ENCODE measurements around the gene SIVA1. TPM values are rescaled to one million over a fixed set of nuclear protein-coding genes. Genes with fewer than 3 reads are reported as not detected.

Gene SIVA1
- total RNA-seq, 1 donor: 67.8 TPM

DNA sequence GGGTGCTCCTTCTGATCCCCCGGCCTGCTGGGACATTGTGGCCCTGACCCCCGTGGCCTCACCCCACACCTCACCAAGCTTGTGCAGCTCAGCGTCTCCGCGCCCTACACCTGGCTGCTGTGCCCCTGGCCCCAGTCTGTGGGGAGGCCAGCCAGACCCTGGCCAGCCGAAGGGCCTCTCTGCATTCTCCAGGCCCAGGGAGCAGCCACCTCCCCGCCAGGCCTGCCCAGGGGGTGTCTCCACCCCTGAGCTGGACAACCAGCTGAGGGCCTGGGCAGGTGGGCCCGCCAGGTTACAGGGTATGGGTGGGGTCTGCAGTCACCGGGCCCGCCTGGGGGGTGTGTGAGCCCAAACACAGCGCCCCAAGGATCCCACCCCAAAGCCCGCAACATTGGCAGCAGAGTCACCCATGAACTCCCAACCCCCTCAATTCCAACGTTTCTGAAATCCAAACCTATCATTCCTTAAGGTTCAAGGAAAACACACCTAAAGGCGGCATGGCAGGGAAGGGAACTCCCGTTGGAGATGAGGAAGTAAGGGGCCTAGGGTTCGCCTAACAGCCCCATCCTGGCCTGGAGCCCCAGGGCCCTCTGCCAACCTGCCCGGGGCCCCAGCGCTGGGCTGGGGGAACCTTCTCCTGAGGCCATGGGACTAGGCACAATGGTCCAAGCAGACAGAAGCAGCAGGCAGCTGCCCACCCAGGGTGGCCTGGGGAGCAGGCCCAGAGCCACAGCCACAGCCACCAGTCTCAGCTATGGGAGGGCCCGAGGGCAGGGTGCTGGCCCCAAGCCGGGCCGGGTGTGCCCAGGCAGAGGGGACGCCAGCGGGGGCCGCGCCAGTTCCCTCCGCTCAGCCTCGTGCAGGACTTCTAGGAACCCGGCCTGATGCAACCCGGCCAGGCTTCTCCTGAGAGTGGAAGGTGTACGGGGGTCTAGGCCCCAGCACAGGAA is 34.1 kb downstream of the SIVA1 start:
- TF ChIP-seq, protein P1, sequence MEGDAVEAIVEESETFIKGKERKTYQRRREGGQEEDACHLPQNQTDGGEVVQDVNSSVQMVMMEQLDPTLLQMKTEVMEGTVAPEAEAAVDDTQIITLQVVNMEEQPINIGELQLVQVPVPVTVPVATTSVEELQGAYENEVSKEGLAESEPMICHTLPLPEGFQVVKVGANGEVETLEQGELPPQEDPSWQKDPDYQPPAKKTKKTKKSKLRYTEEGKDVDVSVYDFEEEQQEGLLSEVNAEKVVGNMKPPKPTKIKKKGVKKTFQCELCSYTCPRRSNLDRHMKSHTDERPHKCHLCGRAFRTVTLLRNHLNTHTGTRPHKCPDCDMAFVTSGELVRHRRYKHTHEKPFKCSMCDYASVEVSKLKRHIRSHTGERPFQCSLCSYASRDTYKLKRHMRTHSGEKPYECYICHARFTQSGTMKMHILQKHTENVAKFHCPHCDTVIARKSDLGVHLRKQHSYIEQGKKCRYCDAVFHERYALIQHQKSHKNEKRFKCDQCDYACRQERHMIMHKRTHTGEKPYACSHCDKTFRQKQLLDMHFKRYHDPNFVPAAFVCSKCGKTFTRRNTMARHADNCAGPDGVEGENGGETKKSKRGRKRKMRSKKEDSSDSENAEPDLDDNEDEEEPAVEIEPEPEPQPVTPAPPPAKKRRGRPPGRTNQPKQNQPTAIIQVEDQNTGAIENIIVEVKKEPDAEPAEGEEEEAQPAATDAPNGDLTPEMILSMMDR (IDR thresholded peaks at IDR 0.05; ENCODE audit: insufficient read depth, low read depth, low read length): no peak
- DNase-seq (ENCODE audit: low read depth): no peak
- H3K4me3 ChIP-seq (ENCODE audit: low read depth, low read length): no peak overlapping the region

DNA sequence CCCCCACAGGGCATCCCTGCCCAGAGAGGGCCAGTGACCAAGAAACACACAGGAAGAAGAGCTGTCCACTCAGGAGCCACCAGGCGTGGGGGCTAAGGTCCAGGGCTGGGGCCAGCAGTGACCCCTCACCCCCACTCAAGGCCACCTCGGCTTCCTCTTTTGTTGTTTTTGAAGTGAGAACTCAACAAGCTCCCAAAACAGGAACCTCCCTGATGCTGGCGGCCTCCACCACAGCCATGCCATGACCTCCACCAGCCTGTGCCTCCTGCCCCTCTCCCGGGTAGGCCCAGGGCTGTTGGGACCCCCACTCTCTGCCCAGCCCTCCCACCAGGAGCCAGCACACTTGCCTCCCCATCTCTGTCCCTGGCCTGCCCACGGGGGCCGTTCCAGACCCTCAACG is 34.8 kb downstream of the SIVA1 start:
- H3K4me3 ChIP-seq (ENCODE audit: low read depth, low read length): no peak overlapping the region
- DNase-seq (ENCODE audit: low read depth): no peak
- TF ChIP-seq, protein P1 (IDR thresholded peaks at IDR 0.05; ENCODE audit: insufficient read depth, low read depth, low read length): no peak

DNA sequence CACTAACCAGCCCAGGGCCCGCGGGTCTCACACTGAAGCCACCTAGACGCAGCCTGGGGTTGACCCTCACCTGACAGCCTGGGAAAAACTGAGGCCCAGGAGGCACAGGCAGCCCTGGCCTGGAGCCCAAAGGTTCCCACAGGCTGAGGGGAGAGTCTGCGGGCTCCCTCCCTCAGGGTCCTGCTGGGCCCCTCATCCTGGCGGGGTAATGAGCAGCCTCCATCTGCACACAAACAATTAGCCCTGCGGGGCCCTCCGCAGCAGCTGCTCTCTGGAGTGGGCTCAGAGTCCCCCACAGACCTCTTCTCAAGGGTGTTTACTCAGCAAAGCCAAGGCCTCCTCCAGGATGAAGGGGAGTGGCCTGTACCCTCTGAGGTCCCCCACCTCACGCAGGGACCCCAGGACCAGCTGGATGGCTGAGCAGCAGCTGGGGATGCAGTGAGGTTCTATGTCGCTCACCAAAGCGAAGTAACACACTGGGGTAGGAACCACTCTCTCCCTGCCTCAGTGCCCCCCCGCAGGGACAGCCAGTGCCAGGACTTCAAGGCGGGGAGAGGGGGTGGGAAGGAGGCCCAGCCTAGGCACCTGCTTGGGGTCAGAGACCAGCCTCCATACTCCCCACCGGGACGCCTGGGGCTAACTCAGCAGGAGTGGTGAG is 35.3 kb downstream of the SIVA1 start:
- TF ChIP-seq, protein P1 (IDR thresholded peaks at IDR 0.05; ENCODE audit: insufficient read depth, low read depth, low read length): no peak
- no peak overlapping the region for H3K4me3 ChIP-seq (ENCODE audit: low read depth, low read length)
- DNase-seq (ENCODE audit: low read depth): no peak

DNA sequence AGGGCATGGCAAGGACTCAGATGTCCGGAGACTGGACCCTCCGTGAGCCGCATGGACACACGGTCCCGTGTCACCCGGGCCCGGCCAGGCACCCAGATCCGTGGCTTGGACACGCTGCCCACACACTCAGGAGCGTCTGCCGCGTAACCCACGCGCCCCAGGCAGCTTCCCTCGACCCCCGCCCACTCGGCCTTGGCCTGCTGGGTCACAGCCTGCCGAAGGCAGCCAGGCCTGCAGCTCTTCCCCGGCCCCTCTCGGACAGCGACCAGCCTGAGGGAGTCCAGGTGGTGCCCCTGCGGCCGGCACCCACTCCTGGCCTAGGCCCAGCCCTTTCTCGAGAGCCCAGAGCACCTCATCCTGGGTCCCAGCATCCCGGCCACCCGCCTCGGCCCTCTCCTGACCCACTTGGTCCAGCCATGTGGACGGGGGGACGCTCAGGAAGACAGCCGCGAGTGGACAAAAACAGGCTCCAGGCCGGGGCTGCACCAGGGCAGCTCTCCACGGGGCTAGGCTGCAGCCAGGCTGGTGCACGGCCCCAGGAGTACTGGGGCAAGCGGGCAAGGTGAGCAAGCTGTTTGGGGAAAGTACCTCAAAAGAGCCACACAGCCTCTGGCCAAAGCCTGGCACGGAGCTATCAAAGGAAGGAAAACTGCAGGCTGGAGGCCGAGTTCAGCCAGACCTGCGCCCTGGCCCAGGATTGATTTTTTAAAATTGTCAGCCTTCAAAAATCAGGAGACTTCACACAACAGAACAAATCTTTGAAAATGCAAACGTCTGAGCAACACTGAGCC is 36.1 kb downstream of the SIVA1 start:
- TF ChIP-seq, protein P1 (IDR thresholded peaks at IDR 0.05; ENCODE audit: insufficient read depth, low read depth, low read length): no peak
- no peak overlapping the region for H3K4me3 ChIP-seq (ENCODE audit: low read depth, low read length)
- DNase-seq (ENCODE audit: low read depth): no peak

DNA sequence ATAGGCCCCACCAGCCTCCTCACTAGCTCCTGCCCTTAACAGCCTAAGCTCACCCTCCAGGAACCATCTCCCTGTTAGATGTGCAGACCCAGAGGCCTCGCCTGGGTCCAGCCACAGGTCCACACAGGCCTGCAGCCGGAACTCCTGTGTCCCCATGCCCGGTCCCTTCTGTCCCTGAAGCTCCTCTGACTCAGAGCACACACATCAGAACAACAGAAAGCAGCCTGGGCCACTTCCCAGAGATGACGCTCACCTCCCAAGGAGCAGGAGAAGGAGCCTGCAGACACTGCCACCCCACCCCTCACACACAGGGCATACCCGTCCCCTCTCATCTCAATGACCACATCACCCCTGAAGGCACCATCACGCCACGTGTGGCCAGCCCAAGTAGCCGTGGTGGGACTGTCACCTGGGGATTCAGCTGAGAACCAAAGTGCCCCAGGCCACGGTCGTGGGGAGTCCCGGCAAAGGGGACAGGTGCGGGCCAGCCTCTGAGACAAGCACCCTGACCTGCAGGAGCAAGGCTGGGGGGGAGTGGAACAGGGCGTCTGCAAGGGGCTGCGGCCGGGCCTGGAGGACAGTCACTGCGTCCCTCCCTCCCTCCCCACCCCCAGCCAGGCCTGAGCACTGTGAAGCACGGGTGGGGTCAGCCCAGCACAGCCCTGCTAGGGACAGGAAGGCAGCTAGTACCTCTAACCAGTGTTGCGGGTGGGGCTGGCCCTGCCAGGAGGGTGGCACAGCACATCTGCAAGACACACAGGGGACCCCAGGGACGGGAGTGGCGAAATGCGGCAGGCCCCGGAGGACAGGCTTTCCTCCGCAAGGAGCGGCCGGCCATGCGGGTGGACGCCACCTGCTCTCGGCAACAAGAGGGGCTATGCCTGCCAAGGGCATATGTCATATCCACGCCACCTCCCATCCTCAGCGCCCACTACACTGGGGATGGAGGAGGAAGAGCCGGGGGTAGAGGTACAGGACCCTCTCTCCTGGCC is 37.1 kb downstream of the SIVA1 start:
- H3K4me3 ChIP-seq (ENCODE audit: low read depth, low read length): no peak overlapping the region
- TF ChIP-seq, protein P1 (IDR thresholded peaks at IDR 0.05; ENCODE audit: insufficient read depth, low read depth, low read length): no peak
- DNase-seq (ENCODE audit: low read depth): no peak
